HG03097 (cell line): ENCODE results near the gene VCX2.
"Not testable (repeated sequence)": the region's sequence is repeated elsewhere in the genome, so short reads cannot be mapped to it uniquely, and the experiment has no call there.

Experiments
- ATAC-seq: cut with Tn5 transposase; IDR thresholded peaks from one replicate; pipeline ENCODE4 v1.9.1; 2021; ENCODE audit not compliant: unreplicated experiment, low FRiP score

VCX2 gene

GRCh38 chrX:8171169-8171568 lies at the start of gene VCX2:
Gene VCX2 (minus strand): TSS chrX:8171267. CDS start chrX:8170643, 624 bp downstream.
- not testable (repeated sequence) for ATAC-seq

GRCh38 chrX:8204943-8205342 lies 33.9 kb upstream of the VCX2 start:
- no peak for ATAC-seq

- no peak for ATAC-seq
These were observed 33.3 kb upstream of the VCX2 start for GRCh38 chrX:8204169-8204935.

GRCh38 chrX:8201896-8202331 lies 30.8 kb upstream of the VCX2 start:
- ATAC-seq = no peak

GRCh38 chrX:8196776-8197175 lies 25.7 kb upstream of the VCX2 start:
- ATAC-seq = no peak

GRCh38 chrX:8194216-8194615 lies 23.1 kb upstream of the VCX2 start:
- ATAC-seq = no peak

GRCh38 chrX:8192276-8192675 lies 21.2 kb upstream of the VCX2 start:
- ATAC-seq = no peak

- ATAC-seq = no peak
These were observed 20.0 kb upstream of the VCX2 start for GRCh38 chrX:8191022-8191421.

- ATAC-seq = no peak
These were observed 19.3 kb upstream of the VCX2 start for GRCh38 chrX:8190341-8190830.

GRCh38 chrX:8189096-8189830 lies 18.2 kb upstream of the VCX2 start:
- ATAC-seq = no peak

GRCh38 chrX:8183346-8183745 lies 12.3 kb upstream of the VCX2 start:
- ATAC-seq = no peak

GRCh38 chrX:8179656-8180055 lies 8.6 kb upstream of the VCX2 start:
- no peak for ATAC-seq

GRCh38 chrX:8154011-8154410 lies 17.1 kb downstream of the VCX2 start:
- ATAC-seq = not testable (repeated sequence)

- no peak for ATAC-seq
These were observed 23.8 kb downstream of the VCX2 start for GRCh38 chrX:8147226-8147625.

- no peak for ATAC-seq
These were observed 26.1 kb downstream of the VCX2 start for GRCh38 chrX:8144925-8145324.

- ATAC-seq = no peak
These were observed 29.2 kb downstream of the VCX2 start for GRCh38 chrX:8141896-8142295.

- ATAC-seq = no peak
These were observed 29.9 kb downstream of the VCX2 start for GRCh38 chrX:8140986-8141744.

GRCh38 chrX:8139716-8140115 lies 31.4 kb downstream of the VCX2 start:
- ATAC-seq = no peak

GRCh38 chrX:8138252-8138651 lies 32.8 kb downstream of the VCX2 start:
- ATAC-seq = no peak

- ATAC-seq = no peak
These were observed 44.4 kb downstream of the VCX2 start for GRCh38 chrX:8126648-8127047.

- no peak for ATAC-seq
These were observed 45.0 kb downstream of the VCX2 start for GRCh38 chrX:8126092-8126491.
